Measurements from ENCODE around the gene ZNF550.

DNA sequence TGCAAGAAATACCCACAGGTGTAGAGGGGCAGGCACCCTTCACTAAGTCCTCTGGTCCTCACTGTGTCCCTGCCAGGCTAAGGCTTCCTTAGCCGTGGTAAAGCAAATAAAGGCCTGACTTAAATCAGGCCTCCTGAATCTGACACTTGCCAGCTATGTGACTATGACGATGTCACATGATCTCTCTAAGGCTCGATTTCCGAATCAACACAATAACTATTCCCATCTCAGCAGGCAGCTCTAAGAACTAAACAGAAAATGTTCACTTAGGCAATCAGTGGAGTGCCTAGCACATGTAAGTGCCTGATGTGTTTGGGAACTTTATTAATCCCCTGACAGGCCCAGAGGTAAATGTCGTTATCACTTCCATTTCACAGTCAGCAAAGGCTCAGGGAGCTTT lies 2.0 kb downstream of the ZNF550 start:
- TF ChIP-seq CTCF (IDR thresholded peaks at IDR 0.05) (no peak), POLR2A (IDR thresholded peaks at IDR 0.05) (no peak)
